IMR-90 (cell line): ENCODE results near the gene OR2V2. TPM values are rescaled to one million over a fixed set of nuclear protein-coding genes. Genes with fewer than 3 reads are reported as not detected.

Experiments
- ATAC-seq: fragments of 200-7000 bp; cut with Tn5 transposase; 2 replicates; pipeline ENCODE4 v1.9.1; 2020; ENCODE audit warnings: low read depth, mild to moderate bottlenecking, moderate library complexity
- BruUV-seq: library from RNA; stranded (reverse); fragments of 400-500 nt; replicated peaks from 2 replicates; lab custom pipeline; 2021; lab: Mats Ljungman, UMichigan
- CTCF ChIA-PET: fragments of 300-600 bp; formaldehyde crosslinking; extraction: SDS; loops from one replicate; lab custom pipeline; 2021; ENCODE audit warnings: antibody characterized with exemption; lab: Yijun Ruan, JAX
- POLR2A ChIA-PET: fragments of 300-600 bp; sonication (Branson Sonifier 250); formaldehyde crosslinking; loops from one replicate; lab custom pipeline; 2022; ENCODE audit warnings: antibody characterized with exemption; ENCODE audit not compliant: unreplicated experiment; lab: Charles Lee
- DNase-seq: peaks from one replicate; pipeline ENCODE4 v3.0.0; 2013
- H2AFZ ChIP-seq: replicated peaks from 2 replicates; pipeline ENCODE3; 2013; ENCODE audit warnings: low read length, mild to moderate bottlenecking; ENCODE audit not compliant: poor library complexity
- H2AK5ac ChIP-seq: 2 replicates; pipeline ENCODE4 v1.6.1; 2013; ENCODE audit warnings: low read depth, low read length, inconsistent platforms
- H2AK9ac ChIP-seq: replicated peaks from 2 replicates; pipeline ENCODE3; 2013; ENCODE audit warnings: mild to moderate bottlenecking, low read depth, low read length, moderate library complexity; ENCODE audit not compliant: poor library complexity
- H2BK120ac ChIP-seq: 2 replicates; pipeline ENCODE4 v1.6.1; 2013; ENCODE audit warnings: low read depth, low read length, inconsistent platforms
- H2BK15ac ChIP-seq: 3 replicates; pipeline ENCODE4 v1.6.1; 2013; ENCODE audit warnings: low read depth, low read length, inconsistent platforms
- H2BK20ac ChIP-seq: 2 replicates; pipeline ENCODE4 v1.6.1; 2013; ENCODE audit warnings: low read depth, mild to moderate bottlenecking, inconsistent platforms, low read length, moderate library complexity
- H2BK5ac ChIP-seq: 2 replicates; pipeline ENCODE4 v1.6.1; 2013; ENCODE audit warnings: mild to moderate bottlenecking, low read depth, low read length, inconsistent platforms; ENCODE audit not compliant: poor library complexity, severe bottlenecking
- H3K14ac ChIP-seq: replicated peaks from 2 replicates; pipeline ENCODE4 v1.6.1; 2013; ENCODE audit warnings: low read depth, low read length, inconsistent platforms
- H3K18ac ChIP-seq: 2 replicates; pipeline ENCODE4 v1.6.1; 2013; ENCODE audit warnings: low read depth, low read length, control low read depth
- H3K23ac ChIP-seq: 2 replicates; pipeline ENCODE4 v1.6.1; 2013; ENCODE audit warnings: low read depth, low read length, inconsistent platforms
- H3K27ac ChIP-seq: 2 replicates; pipeline ENCODE4 v1.5.1; 2013; ENCODE audit warnings: mild to moderate bottlenecking, control low read depth, low read length; ENCODE audit not compliant: insufficient read depth
- H3K27me3 ChIP-seq: 2 replicates; pipeline ENCODE4 v1.6.1; 2013; ENCODE audit warnings: low read length; ENCODE audit not compliant: control insufficient read depth, insufficient read depth
- H3K36me3 ChIP-seq: 2 replicates; pipeline ENCODE4 v1.6.1; 2013; ENCODE audit warnings: low read length, mixed read lengths; ENCODE audit not compliant: control insufficient read depth, insufficient read depth
- H3K4ac ChIP-seq: 2 replicates; pipeline ENCODE4 v1.6.1; 2013; ENCODE audit warnings: low read depth, low read length, inconsistent platforms
- H3K4me1 ChIP-seq: 2 replicates; pipeline ENCODE4 v1.6.1; 2013; ENCODE audit warnings: low read length, mixed read lengths; ENCODE audit not compliant: control insufficient read depth, insufficient read depth
- H3K4me2 ChIP-seq: 2 replicates; pipeline ENCODE4 v1.6.1; 2013; ENCODE audit warnings: low read depth, mild to moderate bottlenecking, control low read depth, low read length, moderate library complexity
- H3K4me3 ChIP-seq: 2 replicates; pipeline ENCODE4 v1.5.1; 2013; ENCODE audit warnings: low read depth, mild to moderate bottlenecking, control low read depth, low read length, moderate library complexity; ENCODE audit not compliant: insufficient read depth
- H3K56ac ChIP-seq: 2 replicates; pipeline ENCODE4 v1.6.1; 2013; ENCODE audit warnings: low read length, inconsistent platforms; ENCODE audit not compliant: insufficient read depth; ENCODE audit errors: extremely low read depth
- H3K79me1 ChIP-seq, 2 experiments: 2 replicates each; pipeline ENCODE4 v1.6.1; 2013; ENCODE audit warnings: low read length in 2 of 2, inconsistent platforms in 1 of 2, low read depth in 1 of 2
- H3K9ac ChIP-seq: 2 replicates; pipeline ENCODE4 v1.6.1; 2013; ENCODE audit warnings: low read depth, low read length, control low read depth
- H3K9me1 ChIP-seq: 2 replicates; pipeline ENCODE4 v1.6.1; 2013; ENCODE audit warnings: low read length, inconsistent platforms; ENCODE audit not compliant: insufficient read depth
- H3K9me3 ChIP-seq: 2 replicates; pipeline ENCODE4 v1.6.1; 2013; ENCODE audit warnings: low read length; ENCODE audit not compliant: control insufficient read depth, insufficient read depth
- H4K20me1 ChIP-seq: 2 replicates; pipeline ENCODE4 v1.6.1; 2013; ENCODE audit warnings: low read length, inconsistent platforms; ENCODE audit not compliant: insufficient read depth
- H4K5ac ChIP-seq: 2 replicates; pipeline ENCODE4 v1.6.1; 2013; ENCODE audit warnings: mild to moderate bottlenecking, low read depth, low read length, control low read depth
- H4K8ac ChIP-seq, 2 experiments: 2 replicates each; pipeline ENCODE4 v1.6.1; 2013; ENCODE audit warnings: low read depth in 2 of 2, low read length in 2 of 2, control low read depth in 1 of 2, inconsistent platforms in 1 of 2
- H4K91ac ChIP-seq: 2 replicates; pipeline ENCODE4 v1.6.1; 2013; ENCODE audit warnings: low read depth, low read length, inconsistent platforms; ENCODE audit not compliant: insufficient read depth
- MAZ ChIP-seq: IDR thresholded peaks from 2 replicates; pipeline ENCODE4 v1.6.1; 2012; ENCODE audit warnings: low read depth, mild to moderate bottlenecking, low read length, improper control_type of control experiment, moderate library complexity, borderline replicate concordance
- MXI1 ChIP-seq: IDR thresholded peaks from 2 replicates; pipeline ENCODE4 v1.6.1; 2012; ENCODE audit warnings: low read depth, mild to moderate bottlenecking, low read length, moderate library complexity, borderline replicate concordance
- NFE2L2 ChIP-seq: fragments of 150-350 bp; IDR thresholded peaks from 2 replicates; pipeline ENCODE4 v1.6.1; 2016; ENCODE audit warnings: low read depth, mild to moderate bottlenecking, low read length
- WGBS, 2 experiments: methylation state at CpG; one replicate each; pipeline versions ENCODE4 v1.1.5 to v1.1.7; 2013; ENCODE audit warnings: missing lambda C conversion rate in 2 of 2; ENCODE audit not compliant: insufficient read length in 1 of 2; ENCODE audit errors: extremely low coverage in 2 of 2; 5-methylcytosine and 5-hydroxymethylcytosine counted together
- dilution Hi-C: fragments of 300-500 bp; cut with HindIII; formaldehyde crosslinking; loops from one replicate; pipeline ENCODE4 v1.14.3; 2018; ENCODE audit warnings: low sequenced_read_pairs; ENCODE audit not compliant: unreplicated experiment
- in situ Hi-C: fragments of 300-500 bp; cut with MboI; formaldehyde crosslinking; loops from 3 replicates; pipeline ENCODE4 v1.14.3; 2019; ENCODE audit warnings: low sequenced_read_pairs, inconsistent platforms, mixed read lengths
- intact Hi-C: fragments of 100-400 bp; cut with micrococcal nuclease; formaldehyde crosslinking; loops from 2 replicates; pipeline ENCODE4 v1.10.0; 2022
- polyA plus RNA-seq, 3 experiments: library from polyadenylated mRNA; depleted of rRNA; stranded (reverse); fragments of >200 nt; gene quantifications; 2 replicates each; pipeline ENCODE4 v1.2.3, GENCODE V29; 2012; ENCODE audit warnings: low replicate concordance in 1 of 3
- total RNA-seq: library from RNA; depleted of rRNA; stranded (reverse); fragments of >200 nt; gene quantifications from 2 replicates; pipeline ENCODE4 v1.2.3, GENCODE V29; 2012
- TF ChIP-seq, protein P1 (sequence below): fragments of 150-350 bp; IDR thresholded peaks from 2 replicates; pipeline ENCODE4 v1.6.1; 2017; ENCODE audit warnings: mild to moderate bottlenecking, antibody characterized with exemption, low read length, low read depth

OR2V2 gene
- total and polyA plus RNA-seq, 2 of the 4 experiments (the other 2 are of a cell fraction) = not detected

- in situ Hi-C loops = no loop called here
- H3K56ac ChIP-seq = no peak overlapping the region
- DNase-seq (no peak), ATAC-seq (no peak)
- no CpG with 5 or more reads among the region's 4 CpGs for WGBS, 2 experiments
- no peak overlapping the region for H3K23ac ChIP-seq
- no peaks in the 10 kb centered on the region for H3K36me3 ChIP-seq
- no peak overlapping the region for H3K4me2 ChIP-seq
- H4K20me1 ChIP-seq = no peaks in the 10 kb centered on the region
- no peak overlapping the region for H2BK120ac ChIP-seq
- no peak overlapping the region for H2AK5ac ChIP-seq
- H2BK5ac ChIP-seq = no peak overlapping the region
- TF ChIP-seq MAZ (no peak), NFE2L2 (no peak), MXI1 (no peak)
- TF ChIP-seq, protein P1, sequence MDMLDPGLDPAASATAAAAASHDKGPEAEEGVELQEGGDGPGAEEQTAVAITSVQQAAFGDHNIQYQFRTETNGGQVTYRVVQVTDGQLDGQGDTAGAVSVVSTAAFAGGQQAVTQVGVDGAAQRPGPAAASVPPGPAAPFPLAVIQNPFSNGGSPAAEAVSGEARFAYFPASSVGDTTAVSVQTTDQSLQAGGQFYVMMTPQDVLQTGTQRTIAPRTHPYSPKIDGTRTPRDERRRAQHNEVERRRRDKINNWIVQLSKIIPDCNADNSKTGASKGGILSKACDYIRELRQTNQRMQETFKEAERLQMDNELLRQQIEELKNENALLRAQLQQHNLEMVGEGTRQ = no peak
- H2AFZ ChIP-seq = no peak overlapping the region
- H4K8ac ChIP-seq = no peak overlapping the region
- ChIA-PET CTCF (no interaction called here), POLR2A (no interaction called here)
- H3K4me3 ChIP-seq = no peak overlapping the region
- no peaks in the 10 kb centered on the region for H3K9me3 ChIP-seq
- no peaks in the 10 kb centered on the region for H3K79me1 ChIP-seq
- no peak overlapping the region for H4K5ac ChIP-seq
- H3K18ac ChIP-seq = no peak overlapping the region
- H3K27ac ChIP-seq = no peak overlapping the region
- BruUV-seq = no TSS peak
- no peak overlapping the region for H4K91ac ChIP-seq
- no peak overlapping the region for H2BK15ac ChIP-seq
- intact Hi-C loops = no loop called here
- H3K27me3 ChIP-seq = no peaks in the 10 kb centered on the region
- no peak overlapping the region for H2AK9ac ChIP-seq
- no peak overlapping the region for H3K9ac ChIP-seq
- dilution Hi-C loops = no loop called here
- no peak overlapping the region for H3K4ac ChIP-seq
- no peak overlapping the region for H3K14ac ChIP-seq
- no peak overlapping the region for H2BK20ac ChIP-seq
- H3K4me1 ChIP-seq = no peaks in the 10 kb centered on the region
- no peaks in the 10 kb centered on the region for H3K9me1 ChIP-seq
Measured at GRCh38 chr5:181136361-181136955, 10.9 kb upstream of the OR2V2 start.
